GM19324 (cell line): ENCODE results near the gene SUPT3H.

Source experiments
- ATAC-seq: cut with Tn5 transposase; IDR thresholded peaks from one replicate; pipeline ENCODE4 v1.9.1; 2021; ENCODE audit warnings: mild to moderate bottlenecking, moderate library complexity; ENCODE audit not compliant: unreplicated experiment, low FRiP score

Gene SUPT3H

DNA sequence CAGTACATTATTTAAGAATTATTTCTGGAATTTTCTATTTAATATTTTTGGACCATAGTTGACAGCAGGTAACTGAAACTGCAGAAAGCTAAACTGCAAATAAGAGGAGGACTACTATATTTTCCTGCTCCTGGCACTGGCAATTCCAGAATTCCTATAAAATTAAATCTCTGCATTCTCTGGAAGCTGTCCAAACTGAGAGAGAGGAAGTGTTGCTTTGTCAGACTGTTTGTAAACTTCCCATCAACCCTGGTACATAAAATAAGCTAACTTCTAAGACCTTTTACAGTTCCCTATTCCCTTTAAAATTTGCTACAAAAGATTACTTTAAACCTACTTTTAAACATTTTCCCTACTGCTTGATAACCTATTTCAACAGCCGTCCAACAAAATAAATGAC lies 245.7 kb downstream of the SUPT3H start:
- ATAC-seq: no peak

DNA sequence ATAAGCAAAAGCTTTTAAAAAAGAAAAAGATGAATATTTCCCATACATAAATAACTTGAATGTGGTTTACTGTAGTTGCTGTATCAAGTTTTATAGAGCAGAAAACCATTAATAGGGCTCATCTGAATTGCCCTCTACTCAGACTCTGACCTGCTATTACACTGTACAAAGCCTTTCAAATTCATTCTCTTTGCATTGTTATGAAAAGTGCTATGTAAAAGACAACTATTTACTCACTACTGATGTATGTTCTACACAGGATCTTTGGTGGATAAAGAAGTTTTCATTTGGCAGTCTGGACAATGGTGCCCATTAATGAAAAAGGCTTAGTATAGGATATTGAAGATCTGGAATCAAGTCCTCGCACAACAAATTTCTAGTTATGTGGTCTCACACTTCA lies 248.7 kb downstream of the SUPT3H start:
- no peak for ATAC-seq

DNA sequence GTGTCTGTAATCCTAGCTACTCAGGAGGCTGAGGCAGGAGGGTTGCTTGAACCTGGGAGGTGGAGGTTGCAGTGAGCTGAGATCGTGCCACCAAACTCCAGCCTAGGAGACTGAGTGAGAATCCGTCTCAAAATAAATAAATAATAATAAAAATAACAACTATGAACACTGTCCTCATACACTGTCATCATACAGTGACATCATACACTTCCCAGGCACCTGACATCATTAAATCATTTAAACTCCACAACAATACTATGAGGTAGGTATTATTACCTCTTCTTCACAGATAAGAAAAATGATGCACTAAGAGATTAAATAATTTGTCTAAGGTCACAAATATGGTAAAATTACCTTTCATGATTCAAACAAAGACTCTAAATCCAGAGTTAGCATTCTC lies 250.5 kb downstream of the SUPT3H start:
- ATAC-seq: no peak

DNA sequence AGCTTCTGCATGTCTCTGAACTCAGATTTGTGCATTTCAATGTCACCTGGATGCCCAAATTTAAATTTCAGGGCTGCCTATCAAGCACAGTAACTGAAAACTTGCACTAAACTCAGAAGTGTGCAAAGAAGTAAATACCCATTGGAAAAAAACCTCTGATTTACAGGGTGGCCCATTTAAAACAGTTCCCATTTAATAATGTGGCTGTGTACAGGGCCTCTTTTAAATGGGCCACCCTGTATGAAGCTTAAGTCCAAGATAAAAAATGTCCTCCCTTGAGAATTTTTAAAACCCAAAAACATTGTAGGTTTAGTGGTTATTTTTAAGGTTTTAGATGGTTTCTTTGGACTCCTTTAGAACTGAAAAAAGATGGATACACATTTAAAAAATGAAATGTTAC lies 251.7 kb downstream of the SUPT3H start:
- no peak for ATAC-seq

DNA sequence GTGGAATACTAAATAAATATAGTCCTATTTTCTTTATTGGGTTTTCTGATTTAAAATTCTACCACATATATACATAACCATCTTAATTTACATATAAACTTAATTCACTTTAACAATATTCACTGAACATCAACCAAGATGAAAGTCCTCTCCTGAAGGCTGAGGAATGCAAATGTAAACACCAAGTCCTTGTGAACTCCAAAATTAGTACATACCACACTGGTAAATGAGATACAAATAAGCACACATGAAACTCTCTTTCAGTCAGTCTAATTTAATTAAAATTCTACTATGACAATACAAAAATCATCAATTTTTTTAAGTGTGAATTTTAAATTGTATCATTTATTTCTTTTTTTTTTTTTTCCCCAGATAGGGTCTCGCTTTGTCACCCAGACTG lies 254.7 kb downstream of the SUPT3H start:
- ATAC-seq: no peak

DNA sequence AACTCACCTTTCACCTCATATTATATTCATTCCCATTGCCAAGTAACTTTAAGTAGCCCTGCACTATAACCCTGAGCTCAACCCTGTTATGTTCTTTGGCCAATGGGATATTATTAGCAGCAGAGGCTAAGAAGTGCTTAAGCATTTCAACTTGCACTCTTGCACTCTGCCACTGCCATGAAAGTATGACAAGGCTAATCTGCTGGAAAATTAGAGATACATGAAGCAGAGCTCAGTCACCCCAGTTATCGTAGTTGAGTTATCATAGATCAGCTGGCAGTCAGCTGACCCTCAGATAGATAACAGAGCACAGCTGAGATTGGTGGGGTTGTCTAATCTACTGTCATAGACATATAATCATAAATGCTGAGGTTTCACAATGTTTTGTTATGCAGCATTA lies 259.0 kb downstream of the SUPT3H start:
- ATAC-seq: no peak

DNA sequence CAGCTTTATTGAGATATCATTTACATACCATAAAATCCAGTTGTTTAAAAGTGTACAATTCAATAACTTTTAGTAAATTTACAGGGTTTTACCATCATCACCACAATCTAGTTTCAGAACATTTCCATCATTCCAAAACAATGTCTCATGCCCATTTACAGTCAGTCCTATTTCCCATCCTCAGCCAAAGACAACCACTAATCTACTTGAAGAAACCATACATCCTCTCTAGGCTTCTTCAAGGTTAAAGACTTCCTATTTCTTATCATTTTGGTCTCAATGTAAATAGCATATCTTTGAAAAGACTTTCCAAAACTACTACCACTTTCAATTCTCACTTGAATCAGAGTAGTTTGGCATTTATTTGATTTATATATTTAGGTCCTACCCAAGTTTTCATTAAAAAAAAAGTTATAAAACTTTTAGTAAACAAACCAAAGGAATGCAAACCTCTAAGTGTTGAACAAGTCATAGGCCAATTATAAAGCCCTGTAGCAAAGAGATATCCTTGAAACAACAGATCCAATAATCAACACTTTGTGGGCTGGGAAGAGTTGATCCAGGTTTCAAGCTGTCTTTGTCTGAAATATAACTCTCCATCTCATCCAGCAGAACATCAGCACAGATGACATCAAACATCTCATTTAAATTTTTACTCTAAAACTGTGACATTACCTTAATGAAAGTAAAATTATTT lies 260.9 kb downstream of the SUPT3H start:
- no peak for ATAC-seq

DNA sequence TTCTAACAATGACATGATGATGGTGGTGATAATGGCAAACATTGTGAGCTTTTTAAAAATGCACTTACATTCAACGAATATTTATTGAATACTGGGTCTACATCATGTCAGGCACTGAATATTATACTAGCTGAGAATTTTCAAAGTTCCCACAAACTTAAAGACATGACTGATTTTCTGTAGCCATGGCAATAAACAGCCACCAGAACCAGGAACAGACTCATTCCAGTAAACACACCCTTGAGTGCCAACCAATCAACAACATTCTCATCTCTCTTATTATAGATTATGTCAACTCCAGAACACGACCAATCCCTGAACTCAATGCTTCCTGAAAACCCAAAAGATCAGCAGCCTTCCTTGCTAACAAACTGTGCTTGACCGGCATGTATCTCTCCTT lies 262.0 kb downstream of the SUPT3H start:
- ATAC-seq: no peak

DNA sequence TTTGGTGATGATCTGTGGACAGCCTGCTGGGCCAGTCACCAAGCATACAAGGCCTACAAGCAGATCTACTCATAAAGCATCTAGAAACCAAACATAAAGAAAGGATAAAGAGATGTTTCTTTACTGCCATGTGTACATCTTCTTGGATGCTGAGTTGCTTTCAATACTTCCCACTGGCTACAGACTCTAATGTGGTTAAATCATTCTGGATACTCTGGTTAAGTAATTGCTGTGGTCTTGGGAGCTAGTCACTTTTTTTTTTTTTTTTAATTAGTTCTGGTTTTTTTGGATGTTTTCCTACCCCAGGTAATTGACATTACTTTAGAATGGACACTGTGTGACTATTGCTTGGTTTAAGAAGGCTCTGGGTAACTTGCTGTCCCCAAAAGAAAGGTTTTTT lies 265.0 kb downstream of the SUPT3H start:
- no peak for ATAC-seq

DNA sequence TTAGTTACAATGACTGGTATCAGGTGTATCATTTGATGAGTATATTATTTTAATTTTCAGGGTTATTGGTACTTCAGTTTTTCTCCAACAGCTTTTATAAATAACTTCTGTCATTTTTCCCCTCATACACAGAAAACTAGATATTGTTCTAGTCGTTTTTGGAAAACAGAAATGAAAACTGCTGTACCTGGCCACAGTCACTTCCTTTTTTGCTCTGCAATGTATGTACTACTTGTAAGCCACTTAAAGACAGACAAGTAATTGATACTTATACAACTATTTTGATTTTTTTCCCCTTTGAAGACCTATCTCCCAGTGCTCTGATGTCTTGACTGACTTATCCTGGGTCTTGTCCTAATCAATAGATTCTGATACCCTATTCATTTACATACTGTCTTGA lies 268.2 kb downstream of the SUPT3H start:
- ATAC-seq: no peak

DNA sequence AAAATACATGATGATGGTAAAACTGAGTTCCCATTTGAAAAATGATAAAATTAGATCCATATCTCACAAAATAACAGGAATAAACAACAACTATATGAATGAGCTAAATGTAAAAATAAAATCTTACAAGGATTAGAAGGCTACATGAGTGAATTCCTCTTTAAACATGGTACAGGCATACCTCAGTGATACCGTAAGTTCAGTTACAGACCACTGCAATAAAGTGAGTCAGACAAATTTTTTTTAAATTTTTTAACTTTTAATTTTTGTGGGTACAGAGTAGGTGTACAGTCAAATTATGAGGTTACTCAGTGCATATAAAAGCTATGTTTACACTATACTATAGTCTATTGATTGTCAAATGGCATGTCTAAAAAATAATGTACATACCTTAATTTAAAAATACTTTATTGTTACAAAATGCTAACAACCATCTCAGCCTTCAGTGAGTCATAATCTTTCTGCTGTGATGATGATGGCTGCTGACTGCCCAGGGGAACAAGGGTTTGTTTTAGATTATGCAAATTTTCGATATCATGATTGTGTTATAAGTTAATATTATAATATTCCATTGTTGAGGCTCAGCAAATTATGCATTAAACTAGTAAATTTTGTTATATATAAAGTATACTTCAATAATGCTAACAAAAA lies 272.4 kb downstream of the SUPT3H start:
- no peak for ATAC-seq

DNA sequence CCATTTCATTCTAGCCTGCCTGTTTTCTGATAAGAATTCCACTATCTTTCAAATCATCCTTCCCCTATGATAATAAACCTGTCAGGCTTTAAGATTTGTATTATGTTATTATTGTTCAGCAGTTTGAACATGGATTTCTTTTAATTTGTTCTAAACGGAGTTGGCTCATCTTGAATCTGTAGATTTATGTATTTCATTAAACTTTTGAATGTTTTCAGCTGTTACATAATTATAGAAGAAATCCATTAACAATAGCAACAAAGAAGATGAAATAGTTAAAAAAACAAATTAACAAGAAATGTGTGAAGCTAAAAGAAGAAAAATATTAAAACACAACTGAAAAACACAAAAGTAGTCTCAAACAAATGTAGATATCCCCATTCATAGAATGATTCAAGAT lies 273.3 kb downstream of the SUPT3H start:
- no peak for ATAC-seq

DNA sequence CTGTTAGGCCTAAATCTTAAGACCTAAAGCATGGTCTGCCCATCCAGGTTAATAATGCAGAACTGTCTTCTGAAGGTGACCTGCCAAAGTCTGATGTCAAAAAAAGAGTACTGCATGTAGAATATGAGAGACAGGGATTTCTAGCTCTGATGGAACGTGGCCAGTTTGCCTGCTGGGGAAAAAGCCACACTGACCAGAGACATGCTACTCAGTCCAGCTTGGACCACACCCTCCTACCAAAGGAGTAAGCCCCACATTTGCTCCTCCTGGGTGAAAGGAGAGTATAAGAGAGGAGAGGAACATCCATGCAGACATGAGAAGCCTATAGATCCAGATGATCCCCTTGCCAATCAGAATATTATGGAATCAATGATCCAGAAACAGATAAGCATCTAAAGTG lies 279.5 kb downstream of the SUPT3H start:
- ATAC-seq: no peak

DNA sequence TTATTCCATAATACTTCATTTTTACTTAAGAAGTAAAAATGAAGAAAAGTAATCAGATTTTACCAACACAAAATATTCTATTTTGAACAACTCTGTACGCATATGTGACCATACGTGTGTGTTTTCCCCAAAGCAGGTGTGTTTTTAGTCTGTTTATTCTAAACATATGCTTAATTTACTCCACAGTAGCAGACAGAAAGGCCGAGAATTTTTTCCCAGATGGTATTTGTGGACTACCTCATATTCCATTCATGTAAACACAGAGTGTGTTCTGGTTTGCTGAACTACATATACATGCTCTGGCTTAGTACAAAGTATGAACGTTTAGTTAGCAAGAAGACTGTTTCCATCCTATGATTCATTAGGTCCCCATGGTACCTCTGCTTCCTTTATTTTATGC lies 282.9 kb downstream of the SUPT3H start:
- no peak for ATAC-seq

DNA sequence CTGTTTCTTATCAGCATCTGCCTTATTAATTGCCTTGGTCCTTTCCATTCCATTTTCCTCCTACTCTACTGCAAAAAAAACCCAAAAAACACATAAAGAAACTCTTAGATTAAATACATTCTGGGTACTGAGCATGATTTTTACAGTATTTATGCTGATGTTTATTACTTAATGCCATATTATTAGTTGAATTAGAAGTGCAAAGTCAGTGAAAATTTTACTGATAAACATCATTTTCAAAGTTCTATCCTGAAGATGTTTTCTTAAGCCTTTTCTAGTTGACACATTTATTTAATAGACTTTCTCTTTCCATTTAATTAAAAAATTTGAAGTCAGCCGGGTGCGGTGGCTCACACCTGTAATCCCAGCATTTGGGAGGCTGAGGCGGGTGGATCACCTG lies 285.6 kb downstream of the SUPT3H start:
- no peak for ATAC-seq

DNA sequence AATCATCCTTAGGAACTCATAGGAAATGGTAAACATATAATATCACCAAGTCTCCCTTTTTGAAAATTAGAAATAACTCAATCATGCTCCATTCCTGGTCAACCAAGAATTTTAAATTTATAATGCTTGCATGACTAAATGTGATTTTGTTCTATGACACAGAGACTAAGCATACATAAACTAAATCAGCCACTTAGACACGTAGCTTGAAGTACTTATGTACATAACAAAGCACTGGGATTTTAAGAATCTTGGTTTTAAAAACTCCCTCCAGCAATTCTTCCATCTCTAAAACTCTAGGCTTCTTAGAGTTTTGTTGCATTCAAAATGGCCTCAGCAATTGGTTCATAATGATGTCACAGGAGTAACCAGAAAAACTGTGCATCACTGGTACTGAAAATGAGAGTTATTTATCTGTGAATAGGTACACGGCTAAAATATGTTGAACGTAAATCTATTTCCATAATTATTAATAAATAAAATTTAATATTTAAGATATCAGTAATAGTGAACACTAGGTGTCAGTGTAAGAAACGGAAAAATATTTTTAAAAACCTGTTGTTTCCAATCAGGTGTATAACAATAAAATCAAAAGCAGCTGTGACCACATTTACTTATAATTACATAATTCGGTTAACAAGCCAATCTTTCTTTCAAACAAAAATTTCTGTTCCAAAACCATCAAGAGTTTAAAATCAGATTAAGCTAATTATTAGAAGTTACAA lies 291.2 kb downstream of the SUPT3H start:
- ATAC-seq: no peak

DNA sequence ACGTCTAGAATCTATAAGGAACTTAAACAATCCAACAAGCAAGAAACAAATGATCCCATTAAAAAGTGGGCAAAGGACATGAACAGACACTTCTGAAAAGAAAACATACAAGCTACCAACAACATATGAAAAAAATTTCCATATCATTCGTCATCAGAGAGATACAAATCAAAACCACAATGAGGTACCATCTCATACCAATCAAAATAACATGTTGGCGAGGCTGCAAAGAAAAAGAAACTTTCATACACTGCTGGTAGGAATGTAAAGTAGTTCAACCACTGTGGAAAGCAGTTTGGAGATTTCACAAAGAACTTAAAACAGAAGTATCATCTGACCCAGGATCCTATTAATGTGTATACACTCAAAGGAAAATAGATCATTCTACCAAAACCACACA lies 293.5 kb downstream of the SUPT3H start:
- no peak for ATAC-seq

DNA sequence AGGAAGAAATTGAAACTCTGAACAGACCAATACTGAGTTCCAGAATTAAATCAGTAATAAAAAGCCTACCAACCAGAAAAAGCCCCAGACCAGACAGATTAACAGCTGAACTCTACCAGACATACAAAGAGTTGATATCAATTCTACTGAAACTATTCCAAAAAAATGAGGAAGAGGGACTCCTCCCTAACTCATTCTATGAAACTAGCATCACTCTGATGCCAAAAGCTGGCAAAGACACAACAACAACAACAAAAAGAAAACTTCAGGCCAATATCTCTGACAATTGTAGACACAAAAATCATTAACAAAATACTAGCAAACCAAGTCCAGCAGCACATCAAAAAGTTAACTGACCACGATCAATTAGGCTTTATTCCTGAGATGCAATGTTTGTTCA lies 295.6 kb downstream of the SUPT3H start:
- ATAC-seq: no peak

DNA sequence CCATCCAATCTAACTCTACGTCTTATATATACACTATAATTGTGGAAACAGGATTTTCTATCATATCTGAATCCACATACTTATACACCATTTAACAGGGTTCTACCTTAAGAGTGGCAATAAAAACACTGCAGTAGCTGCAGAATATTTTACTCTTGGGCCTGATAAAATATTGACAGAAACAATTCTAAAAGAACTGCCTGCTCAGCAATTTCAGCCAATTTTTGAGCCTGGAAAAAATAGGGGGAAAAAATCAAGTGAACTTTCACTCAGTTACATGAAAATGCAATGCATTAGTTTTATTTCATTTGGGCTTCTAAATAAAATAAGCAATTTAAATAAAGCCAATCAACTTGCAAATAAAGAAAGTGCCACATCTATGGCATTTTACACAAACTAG lies 296.1 kb downstream of the SUPT3H start:
- no peak for ATAC-seq

DNA sequence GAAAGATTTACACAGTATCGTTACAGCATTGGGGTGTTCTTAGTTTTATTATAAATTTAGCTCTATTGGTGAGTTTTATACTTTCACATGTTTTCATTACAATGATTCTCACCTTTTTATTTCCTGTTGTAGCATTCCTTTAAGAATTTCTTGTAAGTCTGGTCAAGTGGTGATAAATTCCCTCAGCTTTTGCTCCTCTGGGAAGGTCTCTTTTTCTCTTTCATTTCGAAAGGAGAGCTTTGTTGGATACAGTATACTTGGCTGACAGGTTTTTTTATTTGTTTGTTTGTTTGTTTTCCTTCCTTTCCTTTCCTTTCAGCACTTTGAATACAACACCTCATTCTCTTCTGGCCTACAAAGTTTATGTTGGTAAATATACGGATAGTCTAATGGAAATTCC lies 299.3 kb downstream of the SUPT3H start:
- no peak for ATAC-seq

DNA sequence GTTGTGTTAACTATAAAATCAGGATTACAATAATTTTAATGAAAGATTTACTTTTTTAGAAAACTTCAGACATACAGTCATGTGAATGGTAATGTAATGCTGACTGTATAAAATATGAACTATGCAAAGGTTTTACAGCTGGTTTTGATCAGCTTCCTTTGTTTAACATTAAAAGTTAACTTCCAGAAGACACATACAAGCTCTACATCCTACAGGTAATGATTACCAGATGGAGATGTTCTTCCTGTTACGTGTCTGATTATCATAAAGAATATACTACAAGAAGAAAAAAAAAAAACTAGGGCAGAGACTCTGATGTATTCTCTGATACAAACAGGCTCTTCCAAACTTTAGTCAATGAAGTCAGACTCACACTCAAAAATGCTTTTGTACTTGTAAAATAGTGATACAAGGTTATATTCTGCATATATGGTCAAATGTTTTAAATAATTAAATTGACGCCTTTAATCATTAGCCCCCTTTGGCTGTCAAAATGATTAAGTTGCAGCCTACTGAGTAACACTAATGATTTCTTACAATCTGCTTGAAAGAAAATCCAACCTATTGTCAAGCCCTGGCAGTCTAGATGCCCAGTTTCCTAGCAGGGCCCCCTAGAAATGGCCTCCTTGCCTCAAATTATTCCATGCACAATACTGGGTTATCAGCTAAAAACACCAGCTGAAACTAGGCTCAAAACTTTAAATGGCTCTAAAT lies 301.4 kb downstream of the SUPT3H start:
- no peak for ATAC-seq
